Measurements from ENCODE around the gene USP21. TPM values are rescaled to one million over a fixed set of nuclear protein-coding genes. Genes with fewer than 3 reads are reported as not detected.
A peak's percentile ranks its signal among the peaks of the same experiment; 100 is the strongest.

Gene USP21
- total RNA-seq, 4 donors from 2014 or later, result 10.0 to 27.6 (median 14.7) TPM

DNA sequence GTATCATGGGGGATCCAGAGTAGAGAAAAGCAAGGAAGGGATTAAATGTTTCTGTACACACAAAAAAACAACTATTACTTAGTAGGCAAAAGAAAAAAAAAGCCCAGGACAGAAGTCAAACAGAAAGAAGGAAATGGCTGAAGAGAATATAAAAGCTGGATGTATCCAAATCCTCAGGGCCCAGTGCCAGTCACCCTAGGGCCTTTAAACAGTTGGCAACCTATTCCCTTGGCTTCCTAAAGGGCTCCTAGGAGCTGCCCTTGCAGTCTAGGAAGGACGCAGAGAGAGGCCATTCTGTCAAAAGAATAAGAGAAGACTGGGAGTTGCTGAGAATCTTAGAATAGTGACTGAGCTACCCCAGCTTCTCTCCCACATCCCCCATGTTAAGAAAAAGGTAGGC is 13.0 kb downstream of the USP21 start:
- H3K27me3 ChIP-seq, result no peaks in the 10 kb centered on the region
- peaks cover 0 to 77% of the 10 kb centered on the region in 2 donors for H3K36me3 ChIP-seq
- peak overlapping the region in 3 of 4 donors; percentile 50 to 60 (median 52) for H3K27ac ChIP-seq
- H3K9me3 ChIP-seq, result no peaks in the 10 kb centered on the region
- no peak for ATAC-seq
- TF ChIP-seq POLR2AphosphoS5 (IDR thresholded peaks at IDR 0.05) (no peak), EP300 (IDR thresholded peaks at IDR 0.05) (no peak), POLR2A (IDR thresholded peaks at IDR 0.05) (no peak)
- TF ChIP-seq, protein P1, sequence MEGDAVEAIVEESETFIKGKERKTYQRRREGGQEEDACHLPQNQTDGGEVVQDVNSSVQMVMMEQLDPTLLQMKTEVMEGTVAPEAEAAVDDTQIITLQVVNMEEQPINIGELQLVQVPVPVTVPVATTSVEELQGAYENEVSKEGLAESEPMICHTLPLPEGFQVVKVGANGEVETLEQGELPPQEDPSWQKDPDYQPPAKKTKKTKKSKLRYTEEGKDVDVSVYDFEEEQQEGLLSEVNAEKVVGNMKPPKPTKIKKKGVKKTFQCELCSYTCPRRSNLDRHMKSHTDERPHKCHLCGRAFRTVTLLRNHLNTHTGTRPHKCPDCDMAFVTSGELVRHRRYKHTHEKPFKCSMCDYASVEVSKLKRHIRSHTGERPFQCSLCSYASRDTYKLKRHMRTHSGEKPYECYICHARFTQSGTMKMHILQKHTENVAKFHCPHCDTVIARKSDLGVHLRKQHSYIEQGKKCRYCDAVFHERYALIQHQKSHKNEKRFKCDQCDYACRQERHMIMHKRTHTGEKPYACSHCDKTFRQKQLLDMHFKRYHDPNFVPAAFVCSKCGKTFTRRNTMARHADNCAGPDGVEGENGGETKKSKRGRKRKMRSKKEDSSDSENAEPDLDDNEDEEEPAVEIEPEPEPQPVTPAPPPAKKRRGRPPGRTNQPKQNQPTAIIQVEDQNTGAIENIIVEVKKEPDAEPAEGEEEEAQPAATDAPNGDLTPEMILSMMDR (IDR thresholded peaks at IDR 0.05), result no peak
- WGBS, 2 donors (ENCODE audit: low coverage in 1 of 2), result 71 to 91% methylated on average over 1 of the region's 1 CpG
- peaks cover 5 to 66% (median 20%) of the 10 kb centered on the region in 3 donors for H3K4me1 ChIP-seq
- no peak overlapping the region for H3K4me3 ChIP-seq

DNA sequence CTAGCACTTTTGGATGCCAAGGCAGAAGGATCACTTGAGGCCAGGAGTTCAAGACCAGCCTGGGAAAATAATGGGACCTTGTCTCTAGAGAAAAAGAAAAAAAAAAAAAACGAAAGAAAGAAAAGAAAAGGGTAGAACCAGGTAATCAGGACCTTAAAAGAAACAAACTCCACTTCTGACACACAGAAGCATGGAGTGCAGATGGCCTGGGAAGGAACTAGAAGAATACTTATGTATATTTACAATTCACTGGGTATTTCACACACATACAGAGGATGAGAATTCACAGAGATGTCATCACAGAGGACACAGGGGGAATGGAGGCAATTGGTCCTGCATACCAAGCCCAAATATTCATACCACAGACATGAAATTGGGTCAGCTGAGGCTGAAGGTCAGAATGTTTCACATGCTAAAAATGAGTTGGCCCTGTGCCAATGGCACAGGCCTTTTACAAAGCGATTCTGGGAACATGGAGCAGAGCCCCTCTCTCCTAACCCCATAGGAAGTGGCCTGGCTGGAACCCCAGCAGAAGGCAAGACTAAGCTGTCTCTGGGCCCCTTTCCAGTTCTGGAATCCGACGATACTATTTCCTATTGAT is 13.6 kb downstream of the USP21 start:
- Histone ChIP-seq H3K4me3 (no peak overlapping the region), H3K36me3 (peaks cover 0 to 77% of the 10 kb centered on the region in 2 donors), H3K4me1 (peaks cover 5 to 66% (median 19%) of the 10 kb centered on the region in 3 donors), H3K27me3 (no peaks in the 10 kb centered on the region), H3K27ac (peak overlapping the region in 3 of 4 donors; percentile 52 to 74 (median 60)), H3K9me3 (no peaks in the 10 kb centered on the region)
- WGBS, 2 donors (ENCODE audit: low coverage in 1 of 2), result 27 to 41% methylated on average over 2 of the region's 4 CpGs
- peak; percentile 40 for ATAC-seq
- TF ChIP-seq, protein P1 (IDR thresholded peaks at IDR 0.05), result no peak
- TF ChIP-seq EP300 (IDR thresholded peaks at IDR 0.05) (no peak), POLR2A (IDR thresholded peaks at IDR 0.05) (no peak), POLR2AphosphoS5 (IDR thresholded peaks at IDR 0.05) (peak; percentile 74)

DNA sequence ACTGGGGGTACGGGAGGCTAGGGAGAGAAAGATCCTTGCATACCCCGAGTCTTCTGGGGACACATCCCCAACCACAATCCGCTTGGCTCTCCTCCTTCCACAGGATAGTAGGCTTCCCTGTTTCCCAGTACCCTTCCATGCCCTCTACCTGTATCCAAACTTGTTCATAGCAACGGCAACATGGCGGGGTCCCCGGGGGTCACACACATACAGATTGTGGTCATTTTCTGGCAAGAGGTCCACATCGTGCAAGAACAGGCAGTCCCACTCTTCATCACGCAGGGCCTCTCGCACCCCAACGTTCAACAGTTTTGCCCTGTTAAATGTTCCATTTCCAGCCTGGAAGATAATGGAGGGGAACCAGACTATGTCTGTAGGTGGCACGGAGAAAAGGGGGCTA is 14.4 kb downstream of the USP21 start:
- Histone ChIP-seq H3K27me3 (no peaks in the 10 kb centered on the region), H3K27ac (peak overlapping the region in 3 of 4 donors; percentile 52 to 74 (median 60)), H3K4me3 (no peak overlapping the region), H3K4me1 (peaks cover 5 to 65% (median 20%) of the 10 kb centered on the region in 3 donors), H3K36me3 (peaks cover 0 to 73% of the 10 kb centered on the region in 2 donors), H3K9me3 (no peaks in the 10 kb centered on the region)
- no peak for ATAC-seq
- TF ChIP-seq POLR2A (IDR thresholded peaks at IDR 0.05) (no peak), EP300 (IDR thresholded peaks at IDR 0.05) (no peak), POLR2AphosphoS5 (IDR thresholded peaks at IDR 0.05) (no peak)
- TF ChIP-seq, protein P1 (IDR thresholded peaks at IDR 0.05), result no peak
- 89 to 90% methylated on average over 6 to 8 of the region's 11 CpGs for WGBS, 2 donors (ENCODE audit: low coverage in 1 of 2)

DNA sequence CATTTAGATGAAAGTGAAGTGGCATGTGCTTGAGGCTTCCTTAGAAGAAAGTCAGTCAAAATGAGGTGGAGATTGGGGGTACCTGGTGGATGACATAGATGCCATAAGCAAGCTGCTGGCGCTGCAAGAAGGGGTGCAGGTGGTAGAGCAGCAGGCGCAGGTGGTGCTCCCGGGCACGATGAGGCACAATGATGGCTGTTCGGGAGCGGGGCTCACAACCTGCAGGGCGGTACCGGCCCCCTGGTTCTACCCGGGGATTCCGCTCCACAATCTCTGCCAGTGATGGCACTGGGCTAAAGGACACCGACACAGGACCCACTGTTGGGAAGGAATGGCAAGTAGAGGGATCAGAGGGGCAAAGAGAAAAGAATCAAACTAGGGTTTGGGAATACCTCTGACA is 15.6 kb downstream of the USP21 start:
- H3K27ac ChIP-seq, result peak overlapping the region in 1 of 4 donors; percentile 93
- H3K36me3 ChIP-seq, result peaks cover 0 to 61% of the 10 kb centered on the region in 2 donors
- no peak overlapping the region for H3K4me3 ChIP-seq
- peaks cover 5 to 65% (median 20%) of the 10 kb centered on the region in 3 donors for H3K4me1 ChIP-seq
- no peaks in the 10 kb centered on the region for H3K9me3 ChIP-seq
- no peaks in the 10 kb centered on the region for H3K27me3 ChIP-seq
- ATAC-seq, result no peak
- WGBS, 2 donors (ENCODE audit: low coverage in 1 of 2), result 90% methylated on average over 11 of the region's 11 CpGs; no CpG with 5 or more reads in 1 of the 2 donors
- TF ChIP-seq, protein P1 (IDR thresholded peaks at IDR 0.05), result no peak
- no peak for TF ChIP-seq EP300 (IDR thresholded peaks at IDR 0.05)
- no peak for TF ChIP-seq POLR2AphosphoS5 (IDR thresholded peaks at IDR 0.05)
- TF ChIP-seq POLR2A (IDR thresholded peaks at IDR 0.05), result no peak
